Lung (tissue), 12 donors: ENCODE data around the gene CADM3. TPM values are rescaled to one million over a fixed set of nuclear protein-coding genes. Genes with fewer than 3 reads are reported as not detected.

Experiments
- ATAC-seq: fragments of 200-7000 bp; cut with Tn5 transposase; one replicate; pipeline ENCODE4 v1.9.1; 2020; ENCODE audit warnings: moderate number of reproducible peaks; ENCODE audit not compliant: insufficient read depth, low FRiP score
- DNase-seq, 3 donors: peaks; one replicate each; pipeline ENCODE4 v3.0.0-alpha.2; 2013 to 2017
- H3K27ac ChIP-seq, 2 donors: one replicate each; pipeline ENCODE4 v1.5.1; 2013; ENCODE audit warnings: mild to moderate bottlenecking in 2 of 2, moderate library complexity in 2 of 2, control low read depth in 1 of 2, inconsistent platforms in 1 of 2, low read depth in 1 of 2, low read length in 1 of 2
- H3K27me3 ChIP-seq, 3 donors: one replicate each; pipeline ENCODE4 v1.5.1; 2013; ENCODE audit warnings: low read length in 2 of 3; ENCODE audit not compliant: control insufficient read depth in 3 of 3, insufficient read depth in 3 of 3
- H3K36me3 ChIP-seq, 4 donors: one replicate each; pipeline ENCODE4 v1.5.1; 2013; ENCODE audit warnings: low read length in 4 of 4, mild to moderate bottlenecking in 1 of 4, moderate library complexity in 1 of 4; ENCODE audit not compliant: control insufficient read depth in 4 of 4, insufficient read depth in 4 of 4
- H3K4me1 ChIP-seq, 5 donors: one replicate each; pipeline ENCODE4 v1.5.1; 2013; ENCODE audit warnings: low read length in 5 of 5, mild to moderate bottlenecking in 2 of 5, moderate library complexity in 1 of 5; ENCODE audit not compliant: control insufficient read depth in 5 of 5, insufficient read depth in 5 of 5
- H3K4me3 ChIP-seq: one replicate; pipeline ENCODE4 v1.5.1; 2013; ENCODE audit warnings: mild to moderate bottlenecking, control low read depth, moderate library complexity
- H3K9ac ChIP-seq, 2 donors: one replicate each; pipeline ENCODE4 v1.5.1; 2013; ENCODE audit warnings: low read length in 2 of 2, control low read depth in 1 of 2; ENCODE audit not compliant: insufficient read depth in 1 of 2
- H3K9me3 ChIP-seq, 4 donors: one replicate each; pipeline ENCODE4 v1.5.1; 2013; ENCODE audit warnings: low read length in 3 of 4, mild to moderate bottlenecking in 1 of 4, moderate library complexity in 1 of 4; ENCODE audit not compliant: control insufficient read depth in 4 of 4, insufficient read depth in 3 of 4
- CTCF ChIP-seq: IDR thresholded peaks from 2 replicates; pipeline ENCODE4 v1.5.1; 2012; ENCODE audit warnings: mild to moderate bottlenecking; ENCODE audit errors: control extremely low read depth, extremely low read depth
- WGBS, 2 donors: extraction: QIAGEN DNeasy Blood & Tissue Kit; methylation state at CpG; one replicate each; pipeline ENCODE4 v1.1.7; 2013; 5-methylcytosine and 5-hydroxymethylcytosine counted together
- polyA plus RNA-seq, 2 donors: library from polyadenylated mRNA; stranded (reverse); fragments of 200-250 nt; gene quantifications; one replicate each; pipeline ENCODE4 v1.2.1, GENCODE V29; 2013
- total RNA-seq, 2 donors: library from RNA; depleted of rRNA in 1 of 2; stranded (reverse); fragments of >200 nt in 1 of 2; gene quantifications; one replicate each; pipeline ENCODE4 v1.2.1, GENCODE V29; 2014 to 2021
- donor health status: control.
- donor health status: control.
- donor health status: Bipolar disorder and iron deficiency.
- donor health status: healthy.
- donor health status: DM: yes; HTN: yes; CAD: no.

The CADM3 gene
- total and polyA plus RNA-seq, 4 donors = 0.89 to 3.7 (median 2.5) TPM

GRCh38 chr1:159204161-159205141 lies 33.0 kb downstream of the CADM3 start, which contains the start of gene ACKR1:
Gene ACKR1 (plus strand): TSS chr1:159204875. CDS start chr1:159204960, 85 bp downstream.
- Histone ChIP-seq H3K27me3 (peaks cover 0 to 10% (median 9%) of the 10 kb centered on the region in 3 donors), H3K27ac (no peak within 1 kb of the TSS), H3K9ac (no peak within 1 kb of the TSS), H3K4me3 (peak within 1 kb of the TSS; percentile 14), H3K4me1 (peaks cover 0 to 16% (median 0%) of the 10 kb centered on the region in 5 donors), H3K9me3 (no peaks in the 10 kb centered on the region), H3K36me3 (no peaks in the 10 kb centered on the region)
- ATAC-seq (no peak), DNase-seq (no peak)
- 33 to 52% methylated on average over 13 of the region's 13 CpGs for WGBS, 2 donors
- TF ChIP-seq CTCF = no peak

- DNase-seq (no peak), ATAC-seq (no peak)
- no peak overlapping the region for H3K27ac ChIP-seq
- 68 to 88% methylated on average over 6 of the region's 6 CpGs for WGBS, 2 donors
- H3K36me3 ChIP-seq = no peaks in the 10 kb centered on the region
- H3K9me3 ChIP-seq = no peaks in the 10 kb centered on the region
- no peak for TF ChIP-seq CTCF
- H3K4me3 ChIP-seq = peak overlapping the region; percentile 14
- peaks cover 0 to 11% (median 9%) of the 10 kb centered on the region in 3 donors for H3K27me3 ChIP-seq
- no peak overlapping the region for H3K9ac ChIP-seq
- H3K4me1 ChIP-seq = peaks cover 0 to 16% (median 0%) of the 10 kb centered on the region in 5 donors
Observed at GRCh38 chr1:159205225-159205624, 33.8 kb downstream of the CADM3 start.

- peak overlapping the region in 1 of 2 donors; percentile 42 for H3K27ac ChIP-seq
- DNase-seq = no peak
- H3K4me3 ChIP-seq = no peak overlapping the region
- H3K27me3 ChIP-seq = peaks cover 0 to 18% (median 13%) of the 10 kb centered on the region in 3 donors
- peaks cover 0 to 16% (median 0%) of the 10 kb centered on the region in 5 donors for H3K4me1 ChIP-seq
- no peak for TF ChIP-seq CTCF
- no peaks in the 10 kb centered on the region for H3K9me3 ChIP-seq
- WGBS, 2 donors = 91 to 96% methylated on average over 4 of the region's 4 CpGs
- no peaks in the 10 kb centered on the region for H3K36me3 ChIP-seq
- no peak overlapping the region for H3K9ac ChIP-seq
- no peak for ATAC-seq
Observed at GRCh38 chr1:159206110-159206509, 34.7 kb downstream of the CADM3 start.
